GM21515 (cell line): ENCODE data around the gene DCAKD.
A peak's percentile ranks its signal among the peaks of the same experiment; 100 is the strongest.

Source experiments
- ATAC-seq: cut with Tn5 transposase; IDR thresholded peaks from one replicate; pipeline ENCODE4 v1.9.1; 2021; ENCODE audit not compliant: unreplicated experiment

Gene DCAKD

GRCh38 chr17:45051060-45051719 is at the start of gene DCAKD:
TSS of gene DCAKD (minus strand) at chr17:45051632. CDS start at chr17:45034885, 16,747 bp downstream.
- ATAC-seq, result peak; percentile 91

- no peak for ATAC-seq
Observed at GRCh38 chr17:45098869-45099616, 47.6 kb upstream of the DCAKD start.

- ATAC-seq, result no peak
Observed at GRCh38 chr17:45098081-45098868, 46.8 kb upstream of the DCAKD start.

- ATAC-seq, result no peak
Observed at GRCh38 chr17:45096926-45097325, 45.5 kb upstream of the DCAKD start.

GRCh38 chr17:45096141-45096540 is 44.7 kb upstream of the DCAKD start:
- no peak for ATAC-seq

DNA sequence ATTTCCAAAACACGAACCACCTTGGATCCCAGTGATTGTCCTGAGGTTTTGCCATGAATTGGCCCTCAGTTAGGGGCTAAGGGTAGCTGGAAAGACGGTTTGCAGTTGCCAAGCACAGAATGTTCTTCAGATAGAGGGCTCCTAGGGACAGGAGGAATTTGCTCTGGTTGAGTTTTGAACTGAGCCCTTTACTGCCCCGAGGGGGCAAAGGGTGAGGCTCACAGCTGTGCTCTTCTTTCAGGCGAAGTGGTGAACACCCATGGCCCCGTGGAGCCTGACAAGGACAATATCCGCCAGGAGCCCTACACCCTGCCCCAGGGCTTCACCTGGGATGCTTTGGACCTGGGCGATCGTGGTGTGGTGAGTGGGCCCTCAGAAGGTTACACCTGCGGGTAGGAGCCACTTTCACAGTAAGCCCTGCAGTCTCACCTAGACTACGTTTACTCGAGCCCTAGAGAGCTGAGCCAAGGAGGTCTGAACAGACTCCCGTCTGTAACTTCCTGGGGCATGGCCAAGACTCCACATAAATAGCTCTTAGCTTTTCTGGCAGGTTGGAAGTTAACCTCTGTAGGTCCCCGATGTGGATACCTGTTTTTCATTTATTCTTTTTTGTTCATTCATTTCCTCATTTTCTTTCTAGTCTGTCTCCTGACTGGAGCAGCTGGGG is 42.1 kb upstream of the DCAKD start:
- no peak for ATAC-seq

- ATAC-seq, result no peak
Observed at GRCh38 chr17:45092911-45093430, 41.5 kb upstream of the DCAKD start.

DNA sequence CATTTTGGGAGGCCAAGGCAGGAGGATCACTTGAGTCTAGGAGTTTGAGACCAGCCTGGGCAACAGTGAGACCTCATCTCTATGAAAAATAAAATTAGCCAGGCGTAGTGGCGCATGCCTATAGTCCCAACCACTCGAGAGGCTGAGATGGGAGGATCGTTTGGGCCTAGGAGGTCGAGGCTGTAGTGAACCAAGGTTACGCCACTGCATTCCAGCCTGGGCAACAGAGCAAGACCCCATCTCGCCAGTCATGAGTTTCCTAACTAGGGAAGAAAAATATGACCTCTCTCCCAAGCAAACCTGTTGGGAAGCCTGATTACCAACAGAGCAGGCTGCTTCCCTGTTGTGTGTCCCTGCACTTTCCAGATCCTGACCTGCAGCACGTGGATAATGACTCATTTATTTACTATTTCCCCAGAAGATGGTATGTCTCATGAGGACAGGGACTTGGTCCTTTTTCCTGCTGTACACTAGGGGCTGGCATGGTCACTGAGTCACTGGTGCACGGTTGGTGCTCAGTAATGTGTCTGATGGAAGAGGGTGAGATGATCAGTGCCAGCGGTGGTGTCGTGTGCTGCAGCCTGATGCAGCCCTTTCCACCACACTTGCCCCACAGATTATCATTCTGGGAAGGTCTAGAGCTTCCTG is 40.5 kb upstream of the DCAKD start:
- ATAC-seq, result no peak

DNA sequence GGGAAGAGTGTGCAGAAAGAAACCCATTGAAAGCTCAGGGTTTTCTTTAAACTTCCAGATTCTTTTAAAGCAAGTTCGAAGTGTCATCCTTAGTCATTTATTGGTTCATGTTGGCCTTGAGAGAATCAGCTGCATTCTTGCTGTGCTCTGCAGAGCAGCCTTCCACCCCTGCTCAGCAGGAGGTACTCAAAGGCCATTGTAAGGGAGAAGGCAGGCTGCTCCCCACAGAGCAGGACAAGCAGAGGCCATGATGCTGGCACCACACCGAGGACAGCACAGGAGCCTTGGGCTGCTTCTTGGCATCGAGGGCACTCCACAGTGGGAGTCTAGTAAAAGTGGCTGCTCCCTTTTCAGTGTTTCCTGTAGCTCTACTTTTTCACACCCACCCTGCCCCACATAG is 39.3 kb upstream of the DCAKD start:
- no peak for ATAC-seq

- ATAC-seq, result no peak
Observed at GRCh38 chr17:45088741-45089140, 37.3 kb upstream of the DCAKD start.

DNA sequence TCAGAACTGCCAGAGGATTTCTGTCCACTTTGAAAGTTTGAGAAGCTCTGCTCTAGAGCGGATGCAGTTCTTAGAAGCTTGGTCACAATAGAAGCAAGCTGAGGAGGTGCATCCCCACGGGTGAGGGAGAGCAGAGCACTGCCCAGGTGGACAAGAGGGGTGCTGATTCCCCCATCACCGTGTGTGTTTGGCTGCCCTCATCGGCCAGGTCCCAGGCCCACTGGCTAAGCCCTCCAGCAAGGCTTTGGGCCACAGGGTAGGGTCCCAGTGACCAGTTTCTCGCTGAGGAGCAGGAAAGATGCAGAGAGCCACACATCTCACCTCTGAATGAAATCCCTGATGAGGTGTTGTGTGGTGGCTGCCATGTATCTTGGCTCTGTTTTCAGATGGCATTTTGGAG is 36.5 kb upstream of the DCAKD start:
- no peak for ATAC-seq

GRCh38 chr17:45087504-45087975 is 36.1 kb upstream of the DCAKD start:
- ATAC-seq, result no peak

- no peak for ATAC-seq
Observed at GRCh38 chr17:45086865-45087503, 35.6 kb upstream of the DCAKD start.

DNA sequence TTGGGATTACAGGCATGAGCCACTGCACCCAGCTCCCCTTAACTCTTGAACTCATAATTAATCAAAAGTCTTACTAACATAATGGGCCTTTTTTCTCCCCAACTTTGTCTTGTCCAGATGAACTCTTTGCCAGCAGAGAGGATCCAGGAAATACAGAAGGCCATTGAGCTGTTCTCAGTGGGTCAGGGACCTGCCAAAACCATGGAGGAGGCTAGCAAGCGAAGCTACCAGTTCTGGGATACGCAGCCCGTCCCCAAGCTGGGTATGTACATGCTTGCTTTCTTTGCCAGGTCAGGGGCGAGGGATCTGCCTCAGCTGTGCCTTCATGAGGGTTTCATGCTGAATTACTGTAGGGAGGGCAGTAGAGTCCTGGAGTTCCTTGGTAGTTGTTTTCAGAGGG is 35.0 kb upstream of the DCAKD start:
- ATAC-seq, result no peak

DNA sequence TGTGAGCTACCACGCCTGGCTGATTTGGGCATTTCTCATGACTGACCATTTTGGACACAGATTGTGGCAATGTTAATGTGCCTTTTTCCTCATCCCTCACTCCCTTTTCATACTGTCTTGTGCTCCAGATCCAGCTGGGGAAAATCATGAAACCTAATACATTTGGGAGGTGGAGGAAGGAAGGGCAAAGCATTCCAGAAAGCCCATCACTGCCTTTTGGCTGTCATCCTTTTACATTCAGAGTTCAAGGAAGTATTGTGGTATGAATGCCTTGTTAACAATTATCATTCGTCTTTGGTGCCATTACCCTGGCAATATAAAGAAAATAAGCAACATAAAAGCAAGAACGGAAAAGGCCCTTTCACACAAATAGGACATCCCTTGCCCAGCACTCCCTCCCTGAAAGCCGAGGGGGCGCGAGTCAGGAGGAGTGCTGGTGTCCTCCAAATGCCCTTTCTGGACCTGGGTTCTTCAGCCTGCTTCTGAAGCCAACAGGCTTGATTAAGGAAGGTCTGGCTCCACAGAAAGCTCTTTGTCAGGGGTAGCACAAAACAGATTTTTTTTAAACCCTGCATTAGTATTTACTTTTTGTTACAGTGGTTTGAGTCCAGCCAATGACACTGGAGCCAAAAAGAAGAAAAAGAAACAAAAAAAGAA is 29.7 kb upstream of the DCAKD start:
- ATAC-seq, result no peak

- ATAC-seq, result no peak
Observed at GRCh38 chr17:45077643-45078042, 26.2 kb upstream of the DCAKD start.

GRCh38 chr17:45073414-45074070 is 22.1 kb upstream of the DCAKD start:
- no peak for ATAC-seq

- ATAC-seq, result no peak
Observed at GRCh38 chr17:45070809-45071208, 19.4 kb upstream of the DCAKD start.

DNA sequence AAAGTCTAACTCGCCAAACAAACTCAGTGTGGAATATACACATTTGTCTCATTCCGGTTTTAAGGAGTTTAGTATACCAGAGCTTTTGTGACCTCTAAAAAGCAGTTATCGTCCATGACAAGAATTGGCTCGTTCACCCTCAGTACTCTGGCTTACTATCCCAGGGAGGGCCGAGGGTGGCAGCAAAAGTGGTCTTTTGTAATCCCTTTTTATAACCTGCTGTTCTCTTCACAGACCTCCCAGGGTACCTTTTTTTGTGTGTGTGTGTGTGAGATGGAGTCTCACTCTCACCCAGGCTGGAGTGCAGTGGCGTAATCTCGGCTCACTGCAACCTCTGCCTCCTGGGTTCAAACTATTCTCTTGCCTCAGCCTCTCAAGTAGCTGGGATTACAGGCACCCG is 18.6 kb upstream of the DCAKD start:
- no peak for ATAC-seq
